Right forelimb (tissue), 1 donor: ENCODE measurements around the gene SPECC1.
"Not testable (repeated sequence)": the region's sequence is repeated elsewhere in the genome, so short reads cannot be mapped to it uniquely, and the experiment has no call there.

Experiments used
- DNase-seq: peaks from one replicate; pipeline ENCODE4 v3.0.0-alpha.2; 2018

SPECC1 gene

DNA sequence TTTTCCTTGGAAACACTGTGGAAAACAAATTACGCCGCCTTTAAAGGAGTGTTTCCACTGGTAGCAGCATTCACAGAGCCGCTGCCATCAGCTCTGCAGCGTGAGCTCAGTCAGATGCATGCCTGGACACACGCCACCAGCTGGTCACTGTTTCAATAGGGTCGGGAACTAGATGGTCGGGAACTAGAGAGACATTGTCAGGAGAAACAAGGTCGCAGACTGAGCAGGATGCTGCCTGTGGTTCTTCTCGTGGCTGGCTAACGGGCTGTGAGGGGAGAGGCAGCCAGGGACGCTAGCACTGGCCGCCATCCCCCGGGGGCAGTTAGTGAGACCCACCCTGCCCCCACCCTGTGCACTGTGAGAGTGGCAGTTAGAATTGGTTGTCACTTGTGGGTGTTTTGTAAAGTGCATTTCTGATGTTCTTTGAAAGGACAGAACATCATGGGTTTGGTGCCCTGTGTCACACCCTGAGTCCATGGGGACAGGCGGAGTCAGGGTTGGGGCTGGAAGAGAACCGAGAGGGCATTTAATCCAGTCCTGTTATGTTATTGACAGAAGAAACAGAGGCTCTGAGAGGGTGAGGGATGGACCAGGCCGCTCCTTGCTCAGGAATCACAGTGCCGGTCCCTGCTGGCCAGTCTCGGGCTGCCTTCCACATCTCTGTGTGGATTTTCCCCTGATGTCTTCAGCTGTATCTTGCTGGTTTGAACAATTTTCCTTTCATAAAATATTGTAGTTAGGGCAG is 86.3 kb downstream of the SPECC1 start:
- DNase-seq, result peak; percentile 82

- no peak for DNase-seq
These were observed 87.3 kb downstream of the SPECC1 start for GRCh38 chr17:20096430-20096829.

GRCh38 chr17:20097330-20097729 is 88.2 kb downstream of the SPECC1 start:
- no peak for DNase-seq

GRCh38 chr17:20098314-20098713 is 89.2 kb downstream of the SPECC1 start:
- DNase-seq, result no peak

DNA sequence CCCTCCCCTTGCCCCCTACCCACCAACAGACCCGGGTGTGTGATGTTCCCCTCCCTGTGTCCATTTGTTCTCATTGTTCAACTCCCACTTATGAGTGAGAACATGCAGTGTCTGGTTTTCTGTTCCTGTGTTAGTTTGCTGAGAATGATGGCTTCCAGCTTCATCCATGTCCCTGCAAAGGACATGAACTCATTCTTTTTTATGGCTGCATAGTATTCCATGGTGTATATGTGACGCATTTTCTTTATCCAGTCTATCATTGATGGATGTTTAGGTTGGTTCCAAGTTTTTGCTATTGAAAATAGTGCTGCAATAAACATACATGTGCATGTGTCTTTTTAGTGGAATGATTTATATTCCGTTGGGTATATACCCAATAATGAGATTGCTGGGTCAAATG is 91.6 kb downstream of the SPECC1 start:
- not testable (repeated sequence) for DNase-seq

- peak; percentile 65 for DNase-seq
These were observed 94.6 kb downstream of the SPECC1 start for GRCh38 chr17:20103454-20104446.

DNA sequence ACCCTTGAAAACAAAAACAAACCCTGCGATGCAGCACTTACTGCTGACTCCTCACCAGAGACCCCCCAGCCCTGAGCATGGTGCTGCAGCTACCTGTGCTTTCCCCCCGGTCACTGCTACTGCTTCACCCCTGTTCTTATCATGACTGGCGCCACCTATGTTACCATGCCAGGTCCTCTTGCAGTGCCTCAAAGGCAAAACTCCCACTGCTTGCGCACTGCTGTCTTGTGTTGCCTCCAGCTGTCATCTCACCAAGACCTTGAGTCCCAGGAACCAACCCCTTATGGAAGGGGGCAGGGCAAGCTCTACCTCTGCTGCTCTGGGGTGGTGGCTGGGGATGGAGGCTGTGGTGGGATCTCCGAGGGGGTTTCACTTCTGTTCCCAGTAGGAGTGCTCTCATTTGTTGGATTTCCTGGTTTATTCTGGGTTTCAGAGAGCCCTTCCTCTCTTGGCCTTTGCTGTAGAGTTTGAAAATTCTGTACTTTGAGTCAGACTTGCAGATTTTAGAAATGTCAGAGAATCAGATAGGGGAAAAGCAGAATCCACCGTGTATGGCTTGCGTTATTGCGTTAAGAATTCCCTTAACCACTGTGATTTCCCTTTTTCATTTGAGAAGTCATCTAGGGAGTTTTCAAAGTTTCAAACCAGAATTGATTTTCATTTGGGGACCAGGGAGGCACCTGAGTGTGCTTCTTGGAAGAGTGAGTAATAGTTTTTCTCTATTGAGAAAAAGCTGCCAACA is 96.6 kb downstream of the SPECC1 start:
- no peak for DNase-seq

DNA sequence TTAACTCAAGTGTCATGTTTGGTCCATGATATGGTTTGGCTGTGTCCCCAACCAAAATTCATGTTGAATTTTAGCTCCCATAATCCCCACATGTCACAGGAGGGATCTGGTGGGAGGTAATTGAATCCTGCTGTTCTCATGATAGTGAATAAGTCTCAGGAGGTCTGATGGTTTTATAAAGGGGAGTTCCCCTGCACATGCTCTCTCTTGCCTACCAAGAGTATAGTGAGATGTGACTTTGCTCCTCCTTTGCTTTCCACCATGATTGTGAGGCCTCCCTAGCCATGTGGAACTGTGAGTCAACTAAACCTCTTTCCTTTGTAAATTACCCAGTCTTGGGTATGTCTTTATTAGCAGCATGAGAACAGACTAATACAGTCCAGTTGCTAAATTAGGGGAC is 97.3 kb downstream of the SPECC1 start:
- DNase-seq, result not testable (repeated sequence)

DNA sequence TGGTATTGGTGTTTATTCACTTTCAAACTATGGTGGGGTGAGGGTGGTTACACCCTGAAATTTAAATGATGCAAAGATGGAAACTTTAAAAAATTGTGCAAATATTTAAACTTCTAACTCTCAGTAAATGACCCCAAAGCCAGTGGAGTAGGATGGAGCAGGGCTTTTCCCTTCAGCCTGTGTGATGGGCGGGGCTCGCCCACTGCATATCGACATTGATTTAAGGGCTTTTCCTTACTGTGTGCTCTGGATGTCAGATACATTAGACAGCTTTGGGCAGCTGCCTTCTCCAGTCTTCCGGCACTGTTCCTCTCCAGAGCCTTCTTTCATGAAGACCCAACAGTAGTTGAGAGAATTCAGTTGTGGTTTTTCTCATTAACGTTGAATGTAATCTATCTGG is 99.9 kb downstream of the SPECC1 start:
- DNase-seq, result no peak

- DNase-seq, result no peak
These were observed 102.4 kb downstream of the SPECC1 start for GRCh38 chr17:20111538-20111937.

- no peak for DNase-seq
These were observed 105.3 kb downstream of the SPECC1 start for GRCh38 chr17:20114466-20114865.

DNA sequence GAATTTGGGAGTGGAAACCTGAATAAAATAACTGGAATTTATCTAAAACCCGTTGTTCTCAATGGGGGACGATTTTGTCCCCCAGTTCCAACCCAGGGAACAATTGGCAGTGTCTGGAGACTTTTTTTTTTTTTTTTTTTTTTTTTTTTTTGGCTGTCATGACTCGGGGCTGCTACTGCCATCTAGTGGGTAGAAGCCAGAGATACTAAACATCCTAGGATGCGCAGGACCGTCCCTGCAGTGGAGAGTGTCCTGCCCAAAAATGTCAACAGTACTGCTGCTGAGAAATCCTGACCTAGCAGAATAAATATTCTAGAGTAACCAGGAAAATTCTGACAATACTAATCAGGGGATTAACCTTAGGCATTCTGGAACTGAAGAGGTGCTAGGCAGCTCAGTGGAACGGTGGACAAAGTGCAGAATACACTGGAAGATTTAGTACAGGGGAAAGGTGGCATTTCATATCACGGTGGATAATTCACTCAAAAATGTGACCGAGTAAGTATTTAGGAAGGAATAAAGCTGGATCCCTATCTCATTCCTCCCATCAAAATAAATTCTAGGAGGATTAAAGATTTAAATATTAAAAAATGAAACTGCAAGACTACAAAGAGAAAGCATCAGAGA is 107.6 kb downstream of the SPECC1 start:
- DNase-seq, result no peak

- DNase-seq, result no peak
These were observed 109.1 kb downstream of the SPECC1 start for GRCh38 chr17:20118280-20118679.

DNA sequence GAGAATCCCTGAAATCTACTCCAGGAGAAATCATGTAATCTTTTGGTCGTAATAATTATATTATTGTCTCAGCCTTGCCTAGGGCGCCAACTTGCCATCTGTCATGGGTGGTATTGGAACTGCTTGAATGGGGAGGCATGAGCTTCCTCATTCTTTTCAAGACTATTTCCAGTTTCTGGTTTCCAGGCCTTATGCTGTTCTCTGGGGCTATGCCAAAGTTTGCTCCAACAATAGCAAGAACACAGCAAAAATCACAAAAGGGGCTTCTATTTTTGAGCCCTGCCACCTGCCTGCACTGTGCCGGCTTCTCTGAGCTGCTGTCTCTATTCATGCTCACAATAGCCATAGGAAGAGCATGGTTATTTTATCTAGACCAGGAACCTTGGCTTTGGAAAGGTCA is 111.7 kb downstream of the SPECC1 start:
- DNase-seq, result no peak

DNA sequence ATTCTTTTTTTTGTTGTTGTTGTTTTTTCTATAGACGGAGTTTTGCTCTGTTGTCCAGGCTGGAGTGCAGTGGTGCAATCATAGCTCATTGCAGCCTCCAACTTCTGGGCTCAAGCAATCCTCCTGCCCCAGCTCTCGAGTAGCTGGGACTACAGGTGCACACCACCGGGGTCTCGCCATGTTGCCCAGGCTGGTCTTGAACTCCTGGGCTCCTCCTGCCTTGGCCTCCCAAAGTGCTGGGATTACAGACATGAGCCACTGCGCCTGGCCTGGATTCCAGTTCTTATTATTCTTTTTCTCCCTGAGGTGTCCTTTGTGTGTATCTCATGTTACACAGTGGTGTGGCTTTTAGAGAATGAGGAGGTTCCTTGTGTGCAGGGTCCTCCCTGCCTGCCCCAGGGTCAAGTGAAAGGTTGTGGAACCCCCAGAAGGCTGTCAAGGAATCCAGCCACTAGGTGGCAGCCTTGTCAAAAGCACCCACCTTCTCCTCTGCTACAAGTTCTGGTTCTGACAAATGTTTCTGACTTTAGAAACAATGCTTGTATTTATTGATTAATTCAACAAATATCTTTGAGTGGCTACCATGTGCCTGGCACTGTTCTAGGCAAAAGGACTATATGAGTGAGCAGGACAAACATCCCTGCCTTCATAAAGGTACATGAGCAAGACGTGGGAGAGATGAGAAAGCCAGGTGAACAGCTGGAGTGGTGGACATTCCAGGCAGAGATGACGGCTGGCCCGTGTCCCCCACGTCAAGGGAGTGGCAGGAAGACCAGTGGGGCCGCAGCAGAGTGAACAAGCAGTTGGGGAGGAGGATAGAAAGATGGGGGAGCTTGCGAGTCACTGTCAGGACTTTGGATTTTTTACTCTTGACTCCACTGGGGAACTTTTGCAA is 112.4 kb downstream of the SPECC1 start:
- DNase-seq, result peak; percentile 75

DNA sequence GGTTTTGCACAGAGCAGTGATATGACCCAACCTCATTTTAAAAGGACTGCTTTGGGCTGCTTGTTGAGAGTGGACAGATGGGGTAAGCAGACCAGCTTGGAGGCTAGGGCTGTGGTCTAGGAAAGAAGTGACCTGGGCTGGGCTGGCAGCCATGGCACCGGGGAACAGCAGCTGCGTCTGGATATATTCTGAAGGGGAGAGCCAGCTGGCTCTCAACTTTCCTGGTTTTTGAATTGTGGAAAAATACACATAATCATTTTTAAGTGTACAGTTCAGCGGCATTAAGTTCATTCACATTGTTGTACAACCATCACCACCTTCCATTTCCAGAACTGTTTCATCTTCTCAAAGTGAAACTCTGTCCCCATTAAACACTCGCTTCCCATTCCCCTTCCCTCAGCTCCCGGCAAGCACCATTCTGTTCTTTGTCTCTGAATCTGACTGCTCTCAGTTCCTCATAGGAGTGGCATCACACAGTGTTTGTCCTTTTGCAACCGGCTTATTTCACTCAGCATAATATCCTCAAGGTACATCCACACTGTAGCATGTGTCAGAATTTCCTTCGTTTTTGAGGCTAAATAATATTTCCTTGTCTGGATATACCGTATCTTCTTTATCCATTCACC is 113.2 kb downstream of the SPECC1 start:
- peak; percentile 50 for DNase-seq

DNA sequence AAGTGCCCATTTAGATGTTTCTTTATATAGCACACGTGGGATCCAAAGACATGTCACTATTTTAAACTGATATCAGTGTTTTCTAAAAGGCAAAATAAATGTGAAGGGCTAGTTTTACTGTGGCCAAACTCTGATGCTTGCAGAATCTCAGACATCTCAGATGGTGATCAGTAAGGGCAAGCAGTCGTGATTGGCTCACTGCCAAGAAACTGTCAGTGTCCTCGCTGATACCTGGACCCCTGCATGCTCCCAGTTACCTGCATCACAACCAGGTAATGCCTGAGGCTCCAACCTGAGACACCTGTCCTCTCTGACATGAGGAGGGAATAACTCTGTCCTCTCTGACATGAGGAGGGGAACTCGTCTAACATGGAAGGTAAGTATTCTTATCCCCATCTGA is 114.0 kb downstream of the SPECC1 start:
- DNase-seq, result no peak

GRCh38 chr17:20125724-20126123 is 116.6 kb downstream of the SPECC1 start:
- DNase-seq, result no peak

DNA sequence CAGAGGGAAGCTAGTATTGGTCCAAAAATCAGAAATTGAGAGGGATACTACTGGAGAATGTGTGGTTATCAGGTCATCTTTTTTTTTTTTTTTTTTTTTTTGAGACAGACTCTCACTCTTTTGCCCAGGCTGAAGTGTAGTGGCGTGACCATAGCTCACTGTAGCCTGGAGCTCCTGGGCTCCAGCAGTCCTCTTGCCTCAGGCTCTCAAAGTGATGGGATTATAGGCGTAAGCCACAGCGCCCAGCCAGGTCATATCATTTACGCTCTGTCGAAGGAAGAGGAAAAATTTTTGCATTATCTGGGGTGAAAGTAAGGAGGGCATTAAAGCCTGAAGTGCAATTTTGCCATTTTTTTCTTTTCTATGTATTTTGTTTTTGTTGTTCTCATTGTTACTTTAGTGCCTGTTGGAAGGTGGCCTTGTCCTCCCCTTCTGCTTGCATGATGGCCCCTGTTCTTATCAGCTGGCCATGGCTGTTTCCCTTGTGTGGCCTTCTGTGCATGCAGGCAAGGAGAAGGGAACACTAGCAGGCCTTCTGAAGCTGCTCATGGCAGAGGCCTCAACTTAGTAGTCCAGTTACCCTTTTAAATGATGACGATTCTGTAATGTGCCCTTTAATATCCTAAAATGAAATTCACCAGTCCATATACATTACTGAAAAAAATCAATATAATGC is 118.3 kb downstream of the SPECC1 start:
- no peak for DNase-seq

DNA sequence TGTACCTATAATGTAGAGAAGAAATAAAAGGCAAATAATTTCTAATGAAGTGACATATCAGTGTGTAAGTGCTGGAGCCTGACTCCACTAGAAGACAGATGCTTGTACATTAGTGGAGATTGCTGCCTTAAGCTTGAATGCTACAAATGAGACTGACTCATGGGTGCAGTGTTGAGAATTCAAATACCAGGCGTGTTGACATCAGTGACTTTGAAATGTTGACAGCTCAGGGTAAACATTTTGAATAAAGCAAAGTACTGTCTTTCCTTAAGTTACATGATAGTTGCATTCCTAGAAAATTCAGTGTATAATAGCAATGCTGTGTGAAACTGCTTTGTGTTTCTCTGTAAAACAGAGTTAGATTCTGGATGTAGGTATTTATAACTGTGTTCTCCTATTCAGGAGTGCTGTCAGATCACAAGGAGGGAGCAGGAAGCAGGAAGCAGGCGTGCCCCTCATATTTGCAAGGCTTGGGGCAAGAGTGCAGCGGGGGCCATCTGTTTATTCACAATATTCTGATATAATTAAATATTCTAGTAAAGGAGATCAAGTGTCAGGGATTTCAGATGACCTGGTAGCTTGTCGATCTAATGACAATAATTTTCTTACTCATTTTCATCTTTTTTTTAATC is 119.0 kb downstream of the SPECC1 start:
- no peak for DNase-seq
